Measurements from ENCODE around the gene BCL7A.

BCL7A gene

DNA sequence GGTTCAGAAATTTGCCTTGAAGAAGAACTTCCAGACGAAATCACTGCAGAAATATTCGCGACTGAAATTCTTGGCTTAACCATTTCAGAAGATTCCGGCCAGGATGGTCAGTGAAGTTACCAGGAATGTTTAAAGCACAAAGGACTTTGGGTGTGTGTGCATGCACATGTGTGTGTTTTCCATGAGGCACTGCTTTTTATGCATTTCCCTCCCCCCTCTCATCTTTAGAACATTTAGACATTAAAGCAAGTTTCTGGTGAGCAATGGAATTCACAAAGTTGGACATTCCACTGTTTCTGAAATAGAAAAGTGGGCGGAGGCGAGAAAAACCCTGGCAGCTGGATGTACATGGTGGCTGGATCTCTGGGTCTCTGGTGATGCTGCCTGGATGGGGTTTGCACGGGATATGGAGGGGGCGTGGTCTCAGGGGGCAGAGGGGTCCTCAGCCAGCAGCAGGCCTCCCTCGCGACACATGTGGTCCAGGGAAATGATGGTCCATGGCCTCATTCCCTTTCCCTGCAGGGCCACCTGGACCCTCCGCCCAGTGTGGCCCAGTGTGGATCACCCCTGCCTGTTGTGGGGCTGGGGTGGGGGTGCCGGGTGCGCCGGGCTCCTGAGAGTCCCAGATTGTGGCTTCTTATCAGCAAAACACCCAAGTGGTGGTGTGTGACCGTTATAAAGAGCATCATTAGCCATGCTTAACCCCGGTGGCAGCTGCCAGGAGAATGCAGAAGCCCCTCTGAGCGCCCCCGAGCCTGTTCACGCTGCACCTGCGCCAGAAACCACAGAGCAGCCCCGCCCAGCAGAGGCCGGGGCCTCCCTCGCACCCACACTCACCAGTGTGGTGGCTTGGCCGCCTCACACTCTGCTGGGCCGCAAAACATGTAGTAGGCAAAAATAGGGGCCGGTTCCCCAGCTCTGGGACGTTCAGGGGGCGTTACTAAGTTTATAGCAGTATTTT is 17.8 kb upstream of the BCL7A start:
- H3K27ac ChIP-seq: no peak overlapping the region
- no peak for TF ChIP-seq ZFX (IDR thresholded peaks at IDR 0.05; ENCODE audit: borderline replicate concordance)
- TF ChIP-seq, protein P1, sequence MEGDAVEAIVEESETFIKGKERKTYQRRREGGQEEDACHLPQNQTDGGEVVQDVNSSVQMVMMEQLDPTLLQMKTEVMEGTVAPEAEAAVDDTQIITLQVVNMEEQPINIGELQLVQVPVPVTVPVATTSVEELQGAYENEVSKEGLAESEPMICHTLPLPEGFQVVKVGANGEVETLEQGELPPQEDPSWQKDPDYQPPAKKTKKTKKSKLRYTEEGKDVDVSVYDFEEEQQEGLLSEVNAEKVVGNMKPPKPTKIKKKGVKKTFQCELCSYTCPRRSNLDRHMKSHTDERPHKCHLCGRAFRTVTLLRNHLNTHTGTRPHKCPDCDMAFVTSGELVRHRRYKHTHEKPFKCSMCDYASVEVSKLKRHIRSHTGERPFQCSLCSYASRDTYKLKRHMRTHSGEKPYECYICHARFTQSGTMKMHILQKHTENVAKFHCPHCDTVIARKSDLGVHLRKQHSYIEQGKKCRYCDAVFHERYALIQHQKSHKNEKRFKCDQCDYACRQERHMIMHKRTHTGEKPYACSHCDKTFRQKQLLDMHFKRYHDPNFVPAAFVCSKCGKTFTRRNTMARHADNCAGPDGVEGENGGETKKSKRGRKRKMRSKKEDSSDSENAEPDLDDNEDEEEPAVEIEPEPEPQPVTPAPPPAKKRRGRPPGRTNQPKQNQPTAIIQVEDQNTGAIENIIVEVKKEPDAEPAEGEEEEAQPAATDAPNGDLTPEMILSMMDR (IDR thresholded peaks at IDR 0.05): no peak

DNA sequence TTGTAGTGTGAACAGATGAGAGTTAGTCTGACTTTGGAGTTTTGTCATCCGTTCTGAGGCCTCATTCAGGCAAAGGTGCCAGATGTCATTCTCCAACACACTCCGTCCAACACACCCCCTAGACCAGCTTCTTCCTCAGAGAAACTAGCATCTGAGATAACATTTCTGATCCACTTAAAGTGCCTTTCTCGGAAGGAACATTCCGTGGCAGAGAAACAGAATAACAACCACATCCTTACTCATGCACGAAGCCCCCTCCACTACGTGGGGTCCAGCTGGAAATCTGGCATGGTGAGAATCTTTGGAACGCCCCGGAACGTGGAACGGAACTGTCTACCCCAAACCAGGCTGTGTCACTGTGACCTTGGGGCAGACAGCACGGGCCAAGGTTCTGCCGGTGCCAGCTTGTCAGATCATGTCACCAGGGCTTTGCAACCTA is 17.0 kb upstream of the BCL7A start:
- H3K27ac ChIP-seq: no peak overlapping the region
- TF ChIP-seq, protein P1 (IDR thresholded peaks at IDR 0.05): no peak

DNA sequence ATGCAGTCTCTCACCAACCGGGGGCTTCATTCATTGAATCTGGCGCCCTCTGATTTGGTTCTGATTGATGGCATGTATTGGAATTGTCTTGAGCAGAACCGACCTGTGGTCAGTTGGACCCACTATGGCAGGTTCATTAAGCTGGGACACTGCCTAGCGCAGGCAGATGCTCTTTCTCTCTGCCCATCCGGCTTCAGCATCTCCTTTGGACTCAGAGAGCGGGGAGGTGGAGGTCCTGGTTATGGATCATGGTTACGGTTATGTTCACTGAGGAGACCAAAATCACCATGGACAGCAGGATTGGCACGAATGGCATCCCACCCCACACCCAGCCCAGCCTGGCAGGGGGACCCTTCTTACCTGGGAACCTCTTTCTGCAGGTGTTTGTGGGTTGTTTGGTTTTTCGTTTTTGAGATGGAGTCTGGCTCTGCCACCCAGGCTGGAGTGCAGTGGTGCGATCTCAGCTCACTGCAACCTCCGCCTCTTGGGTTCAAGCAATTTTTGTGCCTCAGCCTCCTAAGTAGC is 16.4 kb upstream of the BCL7A start:
- H3K27ac ChIP-seq: no peak overlapping the region
- TF ChIP-seq, protein P1 (IDR thresholded peaks at IDR 0.05): no peak
- no peak for TF ChIP-seq ZFX (IDR thresholded peaks at IDR 0.05; ENCODE audit: borderline replicate concordance)

DNA sequence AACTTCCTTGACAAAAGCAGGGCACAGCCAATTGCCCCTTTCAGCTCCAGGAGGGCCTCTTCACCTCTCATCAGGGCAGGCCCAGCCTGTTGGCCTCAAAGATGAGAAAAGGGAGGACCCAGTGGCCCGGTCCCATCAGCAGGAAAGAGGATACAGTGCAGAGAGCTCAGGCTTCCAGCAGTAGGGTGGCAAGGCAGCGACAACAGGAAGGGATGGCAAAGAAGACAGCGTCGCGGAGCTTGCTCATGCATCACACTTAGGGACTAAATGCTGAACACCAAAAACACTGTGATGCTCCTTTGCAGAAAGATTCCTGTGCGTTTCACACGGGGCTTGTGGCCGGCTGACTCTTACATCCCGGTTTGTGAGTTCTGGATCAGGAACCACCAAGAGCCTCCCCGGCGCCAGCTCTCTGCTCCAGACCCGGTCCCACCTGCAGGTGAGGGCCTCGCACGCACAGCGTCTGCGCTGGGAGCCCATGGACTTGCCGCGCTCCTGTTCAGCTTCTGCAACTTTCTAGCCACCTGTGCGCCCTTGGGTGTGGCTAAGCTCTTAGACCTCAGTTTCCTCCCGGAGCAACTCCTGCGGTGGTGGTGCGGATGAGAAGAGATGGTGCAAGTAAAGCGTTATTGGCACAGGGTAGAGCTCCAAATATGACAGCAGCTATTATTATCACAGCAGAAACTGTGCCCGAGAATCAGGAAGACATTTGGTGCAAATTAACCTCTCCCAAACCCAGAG is 15.3 kb upstream of the BCL7A start:
- TF ChIP-seq, protein P1 (IDR thresholded peaks at IDR 0.05): no peak
- TF ChIP-seq ZFX (IDR thresholded peaks at IDR 0.05; ENCODE audit: borderline replicate concordance): no peak
- H3K27ac ChIP-seq: no peak overlapping the region

DNA sequence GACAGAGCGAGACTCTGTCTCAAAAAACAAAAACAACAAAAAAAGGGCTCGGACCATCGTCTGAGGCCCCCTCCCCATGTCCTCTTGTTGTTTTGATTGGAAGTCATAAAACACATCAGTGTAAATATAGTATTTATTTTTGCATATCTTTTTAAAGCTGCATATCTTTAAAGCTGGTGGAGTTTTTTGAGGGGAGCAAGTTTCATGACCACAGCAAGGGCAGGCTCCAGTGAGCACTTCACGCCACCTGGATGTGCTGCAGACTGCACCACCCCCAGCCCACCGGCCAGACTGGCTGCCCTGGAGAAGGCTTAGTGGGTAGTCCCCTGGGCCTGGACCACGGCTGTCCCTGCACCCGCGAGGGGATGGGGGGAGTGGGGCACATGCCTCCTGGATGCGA is 11.9 kb upstream of the BCL7A start:
- TF ChIP-seq, protein P1 (IDR thresholded peaks at IDR 0.05): no peak
- TF ChIP-seq ZFX (IDR thresholded peaks at IDR 0.05; ENCODE audit: borderline replicate concordance): no peak
- H3K27ac ChIP-seq: no peak overlapping the region

DNA sequence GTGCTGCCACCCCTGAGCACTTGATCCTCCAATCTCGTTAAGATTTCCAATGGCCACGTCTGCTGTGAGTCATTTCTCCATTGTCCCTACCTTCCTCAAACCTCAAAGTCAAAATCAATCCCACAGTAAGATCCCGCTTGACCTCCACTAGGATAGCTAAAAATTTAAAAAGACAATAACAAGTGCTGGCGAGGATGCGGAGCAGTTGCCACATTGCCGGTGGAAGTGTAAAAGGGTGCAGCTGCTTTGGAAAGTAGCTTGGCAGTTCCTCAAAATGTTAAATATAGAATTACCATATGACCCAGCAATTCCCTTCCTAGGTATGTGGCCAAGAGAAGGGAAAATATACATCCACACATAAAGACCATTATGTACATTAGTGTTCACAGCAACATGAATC is 9.5 kb upstream of the BCL7A start:
- H3K27ac ChIP-seq: no peak overlapping the region
- TF ChIP-seq, protein P1 (IDR thresholded peaks at IDR 0.05): no peak
